Stimulated activated naive CD8-positive, alpha-beta T cell treated with anti-CD3 and anti-CD28 coated beads, Interleukin-15, Interleukin-2, amounts not matched to agents 100 ng/mL and 50 ng/mL, for 24 hours (primary cell): Measurements from ENCODE around the gene EPN1.
A peak's percentile ranks its signal among the peaks of the same experiment; 100 is the strongest.

ENCODE experiments used
- H3K27ac Mint-ChIP-seq: one replicate; pipeline ENCODE4 v1.8.0; 2021; ENCODE audit warnings: mild to moderate bottlenecking, mixed read lengths
- H3K27me3 Mint-ChIP-seq: one replicate; pipeline ENCODE4 v1.8.0; 2021; ENCODE audit warnings: mixed read lengths
- H3K36me3 Mint-ChIP-seq: one replicate; pipeline ENCODE4 v1.8.0; 2021; ENCODE audit warnings: low read depth, mixed read lengths
- H3K4me1 Mint-ChIP-seq: one replicate; pipeline ENCODE4 v1.8.0; 2021; ENCODE audit warnings: low read depth, mixed read lengths
- H3K4me3 Mint-ChIP-seq: one replicate; pipeline ENCODE4 v1.8.0; 2021; ENCODE audit warnings: mild to moderate bottlenecking, mixed read lengths
- H3K9me3 Mint-ChIP-seq: one replicate; pipeline ENCODE4 v1.8.0; 2021; ENCODE audit warnings: mixed read lengths

Gene EPN1

DNA sequence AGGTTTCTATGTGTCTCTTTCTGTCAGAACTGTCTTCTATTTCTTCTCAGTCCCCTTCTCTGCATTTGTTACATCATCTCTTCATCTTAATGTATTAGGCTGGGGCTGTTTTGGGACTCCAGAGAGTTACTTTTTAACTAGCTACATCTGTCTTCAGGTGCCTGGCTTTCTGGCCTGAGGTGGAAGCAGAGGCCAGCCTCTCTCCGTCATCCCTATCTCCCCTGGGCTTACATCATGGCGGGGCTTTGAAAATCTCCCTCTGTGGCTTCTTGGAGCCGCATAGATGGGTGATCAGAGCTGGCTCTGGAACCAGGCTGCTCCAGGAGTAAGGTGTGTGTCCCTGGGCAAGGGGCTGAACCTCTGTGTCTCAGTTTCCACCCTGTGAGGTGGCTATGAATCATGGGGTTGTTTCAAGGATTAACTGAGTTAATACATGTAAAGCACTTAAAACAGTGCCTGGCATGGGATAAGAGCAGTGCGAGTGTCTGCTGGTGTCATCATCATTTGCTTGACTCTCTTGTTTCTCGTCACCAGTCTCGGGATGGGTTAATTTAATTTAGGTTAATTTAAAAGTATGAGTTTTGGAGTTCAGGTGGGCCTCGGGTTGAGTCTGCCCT is 2.0 kb downstream of the EPN1 start:
- H3K9me3 Mint-ChIP-seq: no peaks in the 10 kb centered on the region
- H3K4me1 Mint-ChIP-seq: peaks cover 59% of the 10 kb centered on the region
- peak overlapping the region; percentile 59 for H3K27ac Mint-ChIP-seq
- no peaks in the 10 kb centered on the region for H3K27me3 Mint-ChIP-seq
- peaks cover 56% of the 10 kb centered on the region for H3K36me3 Mint-ChIP-seq
- H3K4me3 Mint-ChIP-seq: peak overlapping the region; percentile 94

GRCh38 chr19:55677572-55678028 is 2.6 kb downstream of the EPN1 start:
- Mint-ChIP-seq H3K27me3 (no peaks in the 10 kb centered on the region), H3K27ac (peak overlapping the region; percentile 51), H3K4me3 (peak overlapping the region; percentile 20), H3K9me3 (no peaks in the 10 kb centered on the region), H3K4me1 (peaks cover 56% of the 10 kb centered on the region), H3K36me3 (peaks cover 54% of the 10 kb centered on the region)

GRCh38 chr19:55678121-55678671 is 3.2 kb downstream of the EPN1 start:
- Mint-ChIP-seq H3K27me3 (no peaks in the 10 kb centered on the region), H3K36me3 (peaks cover 52% of the 10 kb centered on the region), H3K4me3 (peak overlapping the region; percentile 39), H3K27ac (peak overlapping the region; percentile 51), H3K9me3 (no peaks in the 10 kb centered on the region), H3K4me1 (peaks cover 55% of the 10 kb centered on the region)

DNA sequence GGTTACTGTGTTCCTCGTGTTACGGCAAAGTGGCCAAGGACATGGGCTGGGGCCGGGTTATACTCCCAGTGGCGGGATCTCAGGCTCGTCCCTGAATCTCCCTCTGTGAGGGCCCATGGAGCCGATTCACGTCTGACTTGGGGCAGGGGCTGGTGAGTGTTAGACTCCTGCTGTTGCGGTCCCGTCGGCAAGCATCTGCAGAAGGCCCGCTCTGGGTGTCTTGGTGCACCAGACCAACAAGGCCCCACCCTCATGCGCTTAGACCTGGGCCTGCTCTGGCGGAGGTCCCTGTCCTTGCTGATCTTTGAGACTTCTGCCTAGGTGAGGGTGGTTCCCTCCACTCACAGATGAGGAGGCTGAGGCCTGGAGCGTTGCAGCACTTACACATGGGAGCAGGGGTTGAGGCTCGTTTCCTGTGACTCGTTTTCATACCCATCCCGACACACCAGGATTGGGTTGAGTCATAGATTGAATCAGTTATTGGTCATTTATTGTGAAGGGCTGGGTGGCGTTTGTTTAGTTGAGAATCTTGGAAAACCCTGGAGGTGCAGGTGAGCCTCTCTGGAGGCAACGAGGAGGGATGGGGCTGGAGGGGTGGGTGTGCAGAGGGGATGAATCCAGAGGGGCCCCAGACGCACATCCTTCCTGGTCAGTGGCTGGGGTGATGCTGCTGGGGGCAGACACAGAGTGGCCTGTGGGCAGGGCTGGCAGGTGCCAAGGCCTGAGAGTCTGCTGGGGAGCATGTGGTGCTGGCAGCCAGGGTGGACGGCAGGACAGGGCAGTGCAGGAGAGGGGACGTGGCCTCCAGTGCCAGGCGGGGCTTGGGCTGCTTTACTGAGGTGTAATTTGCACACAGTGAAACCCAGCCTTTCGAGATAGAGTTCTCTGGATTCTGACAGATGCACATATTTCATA is 4.6 kb downstream of the EPN1 start:
- Mint-ChIP-seq H3K27me3 (no peaks in the 10 kb centered on the region), H3K4me1 (peaks cover 44% of the 10 kb centered on the region), H3K36me3 (peaks cover 50% of the 10 kb centered on the region), H3K4me3 (no peak overlapping the region), H3K27ac (peak overlapping the region; percentile 29), H3K9me3 (no peaks in the 10 kb centered on the region)

- peaks cover 55% of the 10 kb centered on the region for H3K36me3 Mint-ChIP-seq
- no peaks in the 10 kb centered on the region for H3K27me3 Mint-ChIP-seq
- H3K27ac Mint-ChIP-seq: no peak overlapping the region
- H3K4me1 Mint-ChIP-seq: peaks cover 44% of the 10 kb centered on the region
- H3K9me3 Mint-ChIP-seq: no peaks in the 10 kb centered on the region
- H3K4me3 Mint-ChIP-seq: no peak overlapping the region
These were observed 5.5 kb downstream of the EPN1 start for GRCh38 chr19:55680339-55681130.

GRCh38 chr19:55681131-55682092 is 6.4 kb downstream of the EPN1 start:
- Mint-ChIP-seq H3K27ac (no peak overlapping the region), H3K36me3 (peaks cover 60% of the 10 kb centered on the region), H3K9me3 (no peaks in the 10 kb centered on the region), H3K27me3 (no peaks in the 10 kb centered on the region), H3K4me3 (no peak overlapping the region), H3K4me1 (peaks cover 40% of the 10 kb centered on the region)

GRCh38 chr19:55683449-55684261 is 8.6 kb downstream of the EPN1 start:
- Mint-ChIP-seq H3K27ac (no peak overlapping the region), H3K9me3 (no peaks in the 10 kb centered on the region), H3K4me1 (peaks cover 19% of the 10 kb centered on the region)

DNA sequence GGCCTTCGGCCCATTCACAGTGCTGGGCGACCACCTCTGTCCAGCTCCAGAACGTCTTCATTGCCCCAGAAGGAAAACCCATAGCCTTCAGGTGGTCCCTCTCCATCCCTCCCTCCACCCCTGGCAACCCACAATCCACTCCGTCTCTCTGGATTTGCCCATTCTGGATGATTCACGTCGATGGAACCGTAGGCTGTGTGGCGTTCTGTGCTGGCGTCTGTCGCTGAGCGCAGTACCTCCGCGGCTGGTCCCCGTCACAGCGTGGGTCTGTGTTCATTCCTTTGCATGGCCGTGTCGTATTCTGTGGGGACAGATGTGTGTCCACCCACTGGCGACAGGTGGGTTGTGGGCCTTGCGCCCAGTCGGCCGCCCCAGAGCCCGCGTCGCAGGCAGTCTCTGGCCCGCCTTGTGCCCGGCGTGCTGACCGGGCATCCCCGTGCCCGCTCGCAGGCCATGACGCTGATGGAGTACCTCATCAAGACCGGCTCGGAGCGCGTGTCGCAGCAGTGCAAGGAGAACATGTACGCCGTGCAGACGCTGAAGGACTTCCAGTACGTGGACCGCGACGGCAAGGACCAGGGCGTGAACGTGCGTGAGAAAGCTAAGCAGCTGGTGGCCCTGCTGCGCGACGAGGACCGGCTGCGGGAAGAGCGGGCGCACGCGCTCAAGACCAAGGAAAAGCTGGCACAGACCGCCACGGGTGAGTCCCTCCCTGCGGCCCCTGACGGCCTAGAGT is 10.1 kb downstream of the EPN1 start:
- no peaks in the 10 kb centered on the region for H3K27me3 Mint-ChIP-seq
- peaks cover 30% of the 10 kb centered on the region for H3K36me3 Mint-ChIP-seq
- no peak overlapping the region for H3K27ac Mint-ChIP-seq
- H3K4me1 Mint-ChIP-seq: peaks cover 5% of the 10 kb centered on the region
- no peak overlapping the region for H3K4me3 Mint-ChIP-seq
- H3K9me3 Mint-ChIP-seq: no peaks in the 10 kb centered on the region

More at GRCh38 chr19:55683449-55684261, 8.6 kb downstream of the EPN1 start:
- H3K4me3 Mint-ChIP-seq: no peak overlapping the region
- H3K27me3 Mint-ChIP-seq: no peaks in the 10 kb centered on the region
- H3K36me3 Mint-ChIP-seq: peaks cover 40% of the 10 kb centered on the region

GRCh38 chr19:55685776-55686175 is 10.8 kb downstream of the EPN1 start:
- Mint-ChIP-seq H3K27me3 (no peaks in the 10 kb centered on the region), H3K4me3 (no peak overlapping the region), H3K27ac (no peak overlapping the region), H3K9me3 (no peaks in the 10 kb centered on the region), H3K4me1 (no peaks in the 10 kb centered on the region), H3K36me3 (peaks cover 30% of the 10 kb centered on the region)

DNA sequence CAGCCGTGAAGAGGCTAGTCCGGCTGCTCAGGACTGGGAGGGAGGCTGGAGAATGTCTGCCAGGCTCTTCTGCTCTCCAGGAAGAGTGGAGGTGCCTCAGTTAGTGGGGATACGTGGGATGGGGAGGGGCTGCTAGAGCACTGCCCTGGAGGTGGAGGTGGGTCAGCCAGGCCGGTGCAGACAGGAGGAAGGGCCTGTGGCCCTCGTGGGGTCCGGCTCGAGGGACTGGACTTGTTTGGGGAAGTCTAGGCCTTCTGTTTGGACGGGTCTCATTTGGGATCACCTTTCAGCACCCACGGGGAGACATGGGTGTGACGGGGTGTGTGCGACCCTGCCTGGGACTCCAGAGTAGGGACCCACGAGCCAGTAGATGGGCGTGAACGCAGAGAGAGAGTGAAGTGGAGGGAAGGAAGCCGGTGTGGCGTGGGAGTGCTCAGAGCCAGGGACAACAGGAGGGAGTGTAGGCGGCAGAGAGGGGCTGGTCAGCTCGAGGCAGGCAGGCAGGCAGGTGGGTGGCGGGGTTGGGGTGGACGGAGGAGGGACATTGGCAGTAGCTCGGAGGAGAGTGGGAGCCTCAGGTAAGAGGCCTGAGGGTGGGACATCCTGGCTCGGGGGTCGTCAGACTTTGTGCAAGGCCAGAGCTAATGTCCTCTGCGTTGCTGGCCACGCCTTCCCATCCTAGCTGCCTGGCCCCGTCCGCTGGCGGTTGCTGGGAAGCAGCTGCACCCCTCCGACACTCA is 11.5 kb downstream of the EPN1 start:
- no peak overlapping the region for H3K4me3 Mint-ChIP-seq
- H3K9me3 Mint-ChIP-seq: no peaks in the 10 kb centered on the region
- no peak overlapping the region for H3K27ac Mint-ChIP-seq
- peaks cover 30% of the 10 kb centered on the region for H3K36me3 Mint-ChIP-seq
- no peaks in the 10 kb centered on the region for H3K4me1 Mint-ChIP-seq
- H3K27me3 Mint-ChIP-seq: no peaks in the 10 kb centered on the region

GRCh38 chr19:55687281-55688201 is 12.5 kb downstream of the EPN1 start:
- Mint-ChIP-seq H3K36me3 (peaks cover 26% of the 10 kb centered on the region), H3K27ac (no peak overlapping the region), H3K4me1 (no peaks in the 10 kb centered on the region), H3K9me3 (no peaks in the 10 kb centered on the region), H3K27me3 (no peaks in the 10 kb centered on the region), H3K4me3 (no peak overlapping the region)
